Thyroid gland (tissue), 4 donors: Measurements from ENCODE around the gene RGMB.

ENCODE experiments used
- CTCF ChIP-seq, 6 experiments: fragments of 200-600 bp in 3 of 6; fragments of 450-650 bp in 3 of 6; sonication (generic) in 3 of 6; IDR thresholded peaks; one replicate each; pipeline ENCODE4 v1.5.1; 2016 to 2019; ENCODE audit warnings: antibody characterized with exemption in 6 of 6, mild to moderate bottlenecking in 2 of 6, inconsistent platforms in 1 of 6, moderate library complexity in 1 of 6
- POLR2A ChIP-seq, 2 donors: fragments of 450-650 bp; IDR thresholded peaks; one replicate each; pipeline ENCODE4 v1.6.1; 2017; ENCODE audit warnings: antibody characterized with exemption in 2 of 2, mild to moderate bottlenecking in 2 of 2, moderate library complexity in 1 of 2

GRCh38 chr5:98734646-98735045 is 38.8 kb upstream of the RGMB start:
- TF ChIP-seq CTCF (IDR thresholded peaks at IDR 0.05) (no peak), POLR2A (IDR thresholded peaks at IDR 0.05) (no peak)
